ENCODE results near the gene HSPD1.

- TF ChIP-seq CTCF (IDR thresholded peaks at IDR 0.05; ENCODE audit: insufficient read depth, low read depth, low read length): no peak
- no peak for TF ChIP-seq EZH2 (IDR thresholded peaks at IDR 0.05; ENCODE audit: insufficient read depth, low read length)
Observed at GRCh38 chr2:197498235-197498936, 1.3 kb downstream of the HSPD1 start.

Data from astrocyte (in vitro differentiated cells and primary cell).